Measurements from ENCODE around the gene LSS. TPM values are rescaled to one million over a fixed set of nuclear protein-coding genes. Genes with fewer than 3 reads are reported as not detected.
"Not testable (repeated sequence)": the region's sequence is repeated elsewhere in the genome, so short reads cannot be mapped to it uniquely, and the experiment has no call there.

Gene LSS
- total and polyA plus RNA-seq, 9 donors, result 27.0 to 47.4 (median 35.8) TPM

DNA sequence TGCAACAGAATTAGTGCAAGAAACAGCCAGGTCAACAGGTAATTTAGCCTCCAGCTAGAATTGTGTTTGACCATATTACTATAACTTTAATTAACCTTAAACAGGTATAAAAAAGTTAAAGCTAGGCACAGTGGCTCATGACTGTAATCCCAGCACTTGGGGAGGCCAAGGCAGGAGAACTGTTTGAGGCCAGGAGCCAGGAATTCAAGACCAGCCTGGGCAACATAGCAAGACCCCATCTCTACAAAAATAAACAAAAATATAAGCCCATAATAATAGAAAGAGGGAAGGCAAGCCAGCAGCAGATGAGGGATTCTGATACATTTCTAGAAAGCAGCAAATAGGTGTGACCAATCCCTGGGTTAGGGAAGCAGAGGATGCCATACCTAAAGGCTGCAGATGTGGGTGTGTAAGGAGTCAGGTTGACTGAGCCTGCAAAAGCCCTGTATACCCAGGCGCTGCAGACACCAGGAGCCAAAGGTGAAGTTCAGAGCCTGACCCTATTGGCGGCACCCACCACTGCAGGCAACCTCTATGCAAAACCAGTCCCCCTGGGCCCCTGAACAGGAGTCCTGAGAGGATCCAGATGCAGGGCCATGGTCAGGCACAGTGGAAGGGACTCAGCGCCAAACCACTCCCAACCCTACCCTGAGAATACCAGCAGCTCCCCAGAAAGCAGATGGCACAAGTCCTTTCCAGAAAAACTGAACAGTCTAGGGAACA is 19.3 kb upstream of the LSS start:
- no peak for DNase-seq
- Histone ChIP-seq H3K27me3 (ENCODE audit: control insufficient read depth, insufficient read depth, low read length) (no peaks in the 10 kb centered on the region), H3K36me3 (ENCODE audit: control insufficient read depth, insufficient read depth, low read length) (peaks cover 71% of the 10 kb centered on the region), H3K4me1 (ENCODE audit: control insufficient read depth, insufficient read depth, low read length) (no peaks in the 10 kb centered on the region), H3K27ac (ENCODE audit: low read length) (no peak overlapping the region), H3K9me3 (replicated peaks; ENCODE audit: control insufficient read depth, low read depth, low read length) (no peaks in the 10 kb centered on the region), H3K4me3 (ENCODE audit: low read length) (no peak overlapping the region)
- WGBS (ENCODE audit: insufficient coverage), result 100% methylated on average over 3 of the region's 3 CpGs

DNA sequence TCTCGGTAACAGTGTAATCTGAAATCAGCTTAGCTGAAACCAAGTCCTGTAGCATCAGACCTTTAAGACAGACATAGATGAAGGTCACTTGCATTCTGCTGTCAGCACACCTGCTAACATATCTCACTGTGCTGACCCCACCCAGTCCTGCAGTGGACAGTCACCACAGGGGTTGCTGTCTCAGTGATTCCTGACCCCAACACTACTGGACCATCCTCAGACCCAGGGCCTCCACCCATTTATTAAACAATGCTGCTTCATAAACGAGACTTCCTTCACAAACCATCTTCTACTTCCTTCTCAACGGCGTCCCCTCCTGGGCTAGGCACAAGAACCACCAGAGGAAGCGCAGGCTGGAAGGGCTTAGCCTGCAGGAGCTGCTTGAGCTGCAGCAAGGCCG is 17.8 kb upstream of the LSS start:
- Histone ChIP-seq H3K4me3 (ENCODE audit: low read length) (no peak overlapping the region), H3K27me3 (ENCODE audit: control insufficient read depth, insufficient read depth, low read length) (no peaks in the 10 kb centered on the region), H3K4me1 (ENCODE audit: control insufficient read depth, insufficient read depth, low read length) (no peaks in the 10 kb centered on the region), H3K36me3 (ENCODE audit: control insufficient read depth, insufficient read depth, low read length) (peaks cover 71% of the 10 kb centered on the region), H3K27ac (ENCODE audit: low read length) (no peak overlapping the region), H3K9me3 (replicated peaks; ENCODE audit: control insufficient read depth, low read depth, low read length) (no peaks in the 10 kb centered on the region)
- DNase-seq, result no peak
- WGBS (ENCODE audit: insufficient coverage), result 93% methylated on average over 6 of the region's 6 CpGs

- DNase-seq, result no peak
- H3K27me3 ChIP-seq (ENCODE audit: control insufficient read depth, insufficient read depth, low read length), result no peaks in the 10 kb centered on the region
- H3K27ac ChIP-seq (ENCODE audit: low read length), result no peak overlapping the region
- H3K4me3 ChIP-seq (ENCODE audit: low read length), result no peak overlapping the region
- no CpG with 5 or more reads among the region's 3 CpGs for WGBS (ENCODE audit: insufficient coverage)
- no peaks in the 10 kb centered on the region for H3K9me3 ChIP-seq (replicated peaks; ENCODE audit: control insufficient read depth, low read depth, low read length)
- peaks cover 73% of the 10 kb centered on the region for H3K36me3 ChIP-seq (ENCODE audit: control insufficient read depth, insufficient read depth, low read length)
- H3K4me1 ChIP-seq (ENCODE audit: control insufficient read depth, insufficient read depth, low read length), result no peaks in the 10 kb centered on the region
Measured at GRCh38 chr21:46245213-46245915, 16.8 kb upstream of the LSS start.

GRCh38 chr21:46244602-46245001 is 16.0 kb upstream of the LSS start:
- Histone ChIP-seq H3K27ac (ENCODE audit: low read length) (no peak overlapping the region), H3K4me3 (ENCODE audit: low read length) (no peak overlapping the region), H3K27me3 (ENCODE audit: control insufficient read depth, insufficient read depth, low read length) (no peaks in the 10 kb centered on the region), H3K9me3 (replicated peaks; ENCODE audit: control insufficient read depth, low read depth, low read length) (no peaks in the 10 kb centered on the region), H3K4me1 (ENCODE audit: control insufficient read depth, insufficient read depth, low read length) (no peaks in the 10 kb centered on the region), H3K36me3 (ENCODE audit: control insufficient read depth, insufficient read depth, low read length) (peaks cover 74% of the 10 kb centered on the region)
- 82% methylated on average over 8 of the region's 8 CpGs for WGBS (ENCODE audit: insufficient coverage)
- DNase-seq, result no peak

GRCh38 chr21:46243960-46244361 is 15.4 kb upstream of the LSS start:
- H3K4me3 ChIP-seq (ENCODE audit: low read length), result no peak overlapping the region
- no peaks in the 10 kb centered on the region for H3K9me3 ChIP-seq (replicated peaks; ENCODE audit: control insufficient read depth, low read depth, low read length)
- no peak for DNase-seq
- H3K27ac ChIP-seq (ENCODE audit: low read length), result no peak overlapping the region
- 88% methylated on average over 1 of the region's 3 CpGs for WGBS (ENCODE audit: insufficient coverage)
- peaks cover 79% of the 10 kb centered on the region for H3K36me3 ChIP-seq (ENCODE audit: control insufficient read depth, insufficient read depth, low read length)
- no peaks in the 10 kb centered on the region for H3K27me3 ChIP-seq (ENCODE audit: control insufficient read depth, insufficient read depth, low read length)
- no peaks in the 10 kb centered on the region for H3K4me1 ChIP-seq (ENCODE audit: control insufficient read depth, insufficient read depth, low read length)

GRCh38 chr21:46243325-46243724 is 14.8 kb upstream of the LSS start:
- whole genome bisulfite sequencing (ENCODE audit: insufficient coverage), result 89% methylated on average over 4 of the region's 8 CpGs
- peaks cover 82% of the 10 kb centered on the region for H3K36me3 ChIP-seq (ENCODE audit: control insufficient read depth, insufficient read depth, low read length)
- no peak overlapping the region for H3K4me3 ChIP-seq (ENCODE audit: low read length)
- H3K4me1 ChIP-seq (ENCODE audit: control insufficient read depth, insufficient read depth, low read length), result no peaks in the 10 kb centered on the region
- no peaks in the 10 kb centered on the region for H3K27me3 ChIP-seq (ENCODE audit: control insufficient read depth, insufficient read depth, low read length)
- no peak overlapping the region for H3K27ac ChIP-seq (ENCODE audit: low read length)
- no peak for DNase-seq
- no peaks in the 10 kb centered on the region for H3K9me3 ChIP-seq (replicated peaks; ENCODE audit: control insufficient read depth, low read depth, low read length)

DNA sequence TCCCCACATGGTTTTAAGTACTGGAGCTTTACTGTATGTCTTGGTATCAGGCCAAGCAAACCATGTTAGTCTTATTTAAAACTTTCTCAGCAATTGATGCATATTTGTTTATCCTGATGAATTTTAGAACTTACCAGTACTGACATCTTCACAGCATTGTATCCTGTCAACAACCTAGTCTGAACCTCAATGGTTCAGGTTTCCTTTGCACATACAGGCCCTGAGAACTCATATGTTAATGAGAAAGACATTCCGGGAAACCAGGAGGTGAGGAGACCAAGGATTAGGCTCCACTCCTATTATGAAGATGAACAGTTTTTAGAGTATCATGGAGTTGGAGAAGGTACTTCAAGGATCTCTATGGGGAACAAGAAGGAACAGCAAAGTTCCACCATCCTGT is 13.0 kb upstream of the LSS start:
- not testable (repeated sequence) for H3K27ac ChIP-seq (ENCODE audit: low read length); H3K4me1 ChIP-seq (ENCODE audit: control insufficient read depth, insufficient read depth, low read length); H3K9me3 ChIP-seq (replicated peaks; ENCODE audit: control insufficient read depth, low read depth, low read length); DNase-seq; H3K4me3 ChIP-seq (ENCODE audit: low read length); H3K27me3 ChIP-seq (ENCODE audit: control insufficient read depth, insufficient read depth, low read length)
- WGBS (ENCODE audit: insufficient coverage), result 100% methylated on average over 1 of the region's 1 CpG
- peaks cover 72% of the 10 kb centered on the region for H3K36me3 ChIP-seq (ENCODE audit: control insufficient read depth, insufficient read depth, low read length)

GRCh38 chr21:46239817-46240325 is 11.3 kb upstream of the LSS start:
- Histone ChIP-seq H3K27me3 (ENCODE audit: control insufficient read depth, insufficient read depth, low read length) (no peaks in the 10 kb centered on the region), H3K4me1 (ENCODE audit: control insufficient read depth, insufficient read depth, low read length) (no peaks in the 10 kb centered on the region), H3K9me3 (replicated peaks; ENCODE audit: control insufficient read depth, low read depth, low read length) (no peaks in the 10 kb centered on the region), H3K36me3 (ENCODE audit: control insufficient read depth, insufficient read depth, low read length) (peaks cover 74% of the 10 kb centered on the region), H3K4me3 (ENCODE audit: low read length) (no peak overlapping the region), H3K27ac (ENCODE audit: low read length) (no peak overlapping the region)
- WGBS (ENCODE audit: insufficient coverage), result 82% methylated on average over 6 of the region's 7 CpGs
- DNase-seq, result no peak

- H3K9me3 ChIP-seq (replicated peaks; ENCODE audit: control insufficient read depth, low read depth, low read length), result no peaks in the 10 kb centered on the region
- H3K36me3 ChIP-seq (ENCODE audit: control insufficient read depth, insufficient read depth, low read length), result peaks cover 69% of the 10 kb centered on the region
- no CpG with 5 or more reads among the region's 5 CpGs for WGBS (ENCODE audit: insufficient coverage)
- no peak overlapping the region for H3K4me3 ChIP-seq (ENCODE audit: low read length)
- H3K27me3 ChIP-seq (ENCODE audit: control insufficient read depth, insufficient read depth, low read length), result no peaks in the 10 kb centered on the region
- no peak overlapping the region for H3K27ac ChIP-seq (ENCODE audit: low read length)
- no peaks in the 10 kb centered on the region for H3K4me1 ChIP-seq (ENCODE audit: control insufficient read depth, insufficient read depth, low read length)
- no peak for DNase-seq
Measured at GRCh38 chr21:46237474-46237873, 8.9 kb upstream of the LSS start.

DNA sequence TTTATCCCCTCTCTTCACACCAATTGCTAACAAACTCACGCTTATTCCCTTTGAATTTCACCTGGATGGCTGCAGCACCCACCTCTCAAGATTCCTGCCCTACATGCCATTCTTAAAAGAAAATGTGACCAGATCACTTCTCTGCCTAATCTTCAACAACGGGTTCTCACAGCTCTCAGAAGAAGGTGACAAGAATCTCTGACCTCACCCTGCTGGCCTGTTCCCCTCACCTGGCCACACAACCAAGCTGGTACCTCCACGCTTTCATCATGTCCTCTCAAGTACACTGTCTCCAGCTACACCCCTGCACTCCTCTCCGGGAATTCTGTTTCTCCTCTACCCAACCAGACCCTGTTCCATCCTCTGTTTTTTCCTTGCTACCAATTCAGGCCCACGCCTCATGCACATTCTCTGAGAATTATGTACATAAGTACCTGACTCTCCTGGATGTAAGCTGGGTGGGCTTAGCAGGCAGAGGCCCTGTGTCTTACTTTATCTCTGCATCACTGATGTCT is 5.9 kb upstream of the LSS start:
- no peak for DNase-seq
- no peak overlapping the region for H3K27ac ChIP-seq (ENCODE audit: low read length)
- no peak overlapping the region for H3K4me3 ChIP-seq (ENCODE audit: low read length)
- H3K4me1 ChIP-seq (ENCODE audit: control insufficient read depth, insufficient read depth, low read length), result peaks cover 4% of the 10 kb centered on the region
- no peaks in the 10 kb centered on the region for H3K9me3 ChIP-seq (replicated peaks; ENCODE audit: control insufficient read depth, low read depth, low read length)
- H3K27me3 ChIP-seq (ENCODE audit: control insufficient read depth, insufficient read depth, low read length), result no peaks in the 10 kb centered on the region
- WGBS (ENCODE audit: insufficient coverage), result 63% methylated on average over 3 of the region's 5 CpGs
- H3K36me3 ChIP-seq (ENCODE audit: control insufficient read depth, insufficient read depth, low read length), result peaks cover 48% of the 10 kb centered on the region

Measured in muscle of leg (tissue), 11 donors.